AG09319 (cell line): ENCODE data around the gene TRAPPC12.

Source experiments
- DNase-seq: peaks from one replicate; pipeline ENCODE4 v3.0.0-alpha.2; 2010; ENCODE audit warnings: low read depth; ENCODE audit errors: extremely low read depth
- TF ChIP-seq, protein P1 (sequence below): IDR thresholded peaks from 2 replicates; pipeline ENCODE4 v1.5.1; 2011; ENCODE audit warnings: low read depth, mild to moderate bottlenecking, inconsistent platforms, low read length, moderate library complexity

TRAPPC12 gene

DNA sequence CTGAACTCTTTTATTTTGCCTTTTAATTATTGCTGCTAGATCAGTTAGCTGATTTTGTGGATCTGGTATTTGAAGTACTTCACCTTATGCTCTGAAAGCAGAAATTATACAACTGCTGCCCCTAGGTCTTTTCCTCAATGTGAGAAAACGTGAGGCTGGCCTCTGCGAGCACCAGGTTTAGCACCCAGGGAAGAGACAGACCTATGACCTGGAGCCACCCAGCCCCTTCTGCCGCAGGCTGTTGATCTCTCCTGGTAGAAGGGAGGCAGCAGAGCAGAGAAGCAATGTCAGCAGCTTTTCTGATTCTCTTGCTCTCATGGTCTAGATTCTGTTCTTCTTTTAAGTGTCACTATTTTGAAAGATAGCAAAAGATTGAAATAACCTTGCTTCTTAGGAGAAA is 19.9 kb downstream of the TRAPPC12 start:
- DNase-seq, result no peak
- TF ChIP-seq, protein P1, sequence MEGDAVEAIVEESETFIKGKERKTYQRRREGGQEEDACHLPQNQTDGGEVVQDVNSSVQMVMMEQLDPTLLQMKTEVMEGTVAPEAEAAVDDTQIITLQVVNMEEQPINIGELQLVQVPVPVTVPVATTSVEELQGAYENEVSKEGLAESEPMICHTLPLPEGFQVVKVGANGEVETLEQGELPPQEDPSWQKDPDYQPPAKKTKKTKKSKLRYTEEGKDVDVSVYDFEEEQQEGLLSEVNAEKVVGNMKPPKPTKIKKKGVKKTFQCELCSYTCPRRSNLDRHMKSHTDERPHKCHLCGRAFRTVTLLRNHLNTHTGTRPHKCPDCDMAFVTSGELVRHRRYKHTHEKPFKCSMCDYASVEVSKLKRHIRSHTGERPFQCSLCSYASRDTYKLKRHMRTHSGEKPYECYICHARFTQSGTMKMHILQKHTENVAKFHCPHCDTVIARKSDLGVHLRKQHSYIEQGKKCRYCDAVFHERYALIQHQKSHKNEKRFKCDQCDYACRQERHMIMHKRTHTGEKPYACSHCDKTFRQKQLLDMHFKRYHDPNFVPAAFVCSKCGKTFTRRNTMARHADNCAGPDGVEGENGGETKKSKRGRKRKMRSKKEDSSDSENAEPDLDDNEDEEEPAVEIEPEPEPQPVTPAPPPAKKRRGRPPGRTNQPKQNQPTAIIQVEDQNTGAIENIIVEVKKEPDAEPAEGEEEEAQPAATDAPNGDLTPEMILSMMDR, result no peak

GRCh38 chr2:3399829-3400228 is 20.3 kb downstream of the TRAPPC12 start:
- TF ChIP-seq, protein P1, result no peak
- DNase-seq, result no peak

- TF ChIP-seq, protein P1, result no peak
- no peak for DNase-seq
Measured at GRCh38 chr2:3403587-3404334, 24.3 kb downstream of the TRAPPC12 start.

- DNase-seq, result no peak
- TF ChIP-seq, protein P1, result no peak
Measured at GRCh38 chr2:3404349-3404894, 24.9 kb downstream of the TRAPPC12 start.

GRCh38 chr2:3405307-3405706 is 25.8 kb downstream of the TRAPPC12 start:
- TF ChIP-seq, protein P1, result no peak
- no peak for DNase-seq

DNA sequence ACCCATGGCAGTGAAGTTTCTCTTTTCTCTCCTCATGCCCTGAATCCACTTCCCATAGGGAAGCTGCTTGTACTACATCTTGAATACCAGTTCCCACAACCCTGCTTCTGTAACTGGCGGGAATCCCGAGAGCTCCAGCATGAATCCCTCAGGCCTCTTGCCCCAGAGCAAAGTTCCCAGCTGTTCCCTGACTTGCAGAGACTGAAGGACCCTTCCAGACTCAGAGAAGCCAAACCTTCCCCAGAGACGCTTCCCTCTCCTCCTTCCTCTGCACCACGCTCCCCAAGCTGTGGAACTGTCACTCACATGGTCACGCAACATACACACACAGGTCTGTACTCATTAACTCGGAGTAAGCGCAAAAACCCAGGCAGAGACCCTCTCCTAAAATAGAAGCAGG is 26.4 kb downstream of the TRAPPC12 start:
- TF ChIP-seq, protein P1, result no peak
- DNase-seq, result no peak

DNA sequence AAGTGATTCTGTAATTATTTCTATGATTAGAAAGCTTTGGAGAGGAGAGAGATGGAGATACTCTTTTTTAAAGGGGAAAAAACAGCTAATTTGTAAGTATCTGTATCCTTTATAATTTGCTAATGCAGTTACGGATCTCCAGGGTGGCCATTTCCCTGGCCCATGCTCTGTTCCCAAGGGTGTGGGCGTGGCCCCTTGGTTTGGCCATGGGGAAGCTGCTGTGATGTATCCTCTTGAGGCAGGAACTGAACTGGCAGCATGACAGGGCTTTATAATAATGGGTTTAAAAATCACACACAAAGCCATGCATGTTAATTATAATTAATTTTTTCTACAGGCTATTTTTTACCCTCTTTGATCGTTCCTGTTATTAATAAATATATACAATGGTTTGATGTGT is 27.0 kb downstream of the TRAPPC12 start:
- TF ChIP-seq, protein P1, result no peak
- no peak for DNase-seq
